Mucosa of descending colon (tissue), 3 donors: ENCODE results near the gene CD99. TPM values are rescaled to one million over a fixed set of nuclear protein-coding genes. Genes with fewer than 3 reads are reported as not detected.
"Not testable (repeated sequence)": the region's sequence is repeated elsewhere in the genome, so short reads cannot be mapped to it uniquely, and the experiment has no call there.

Experiments used
- ATAC-seq: fragments of 200-7000 bp; cut with Tn5 transposase; one replicate; pipeline ENCODE4 v1.9.1; 2020; ENCODE audit warnings: mild to moderate bottlenecking, moderate library complexity
- DNase-seq, 3 donors: peaks; one replicate each; pipeline ENCODE4 v3.0.0-alpha.2; 2020
- H3K36me3 ChIP-seq: fragments of 200-600 bp; one replicate; pipeline ENCODE4 v1.8.0; 2021; ENCODE audit warnings: low read depth, mild to moderate bottlenecking
- H3K4me1 ChIP-seq: fragments of 200-600 bp; one replicate; pipeline ENCODE4 v1.8.0; 2021; ENCODE audit warnings: low read depth, mild to moderate bottlenecking
- H3K4me3 ChIP-seq: fragments of 200-600 bp; one replicate; pipeline ENCODE4 v1.8.0; 2021; ENCODE audit warnings: mild to moderate bottlenecking
- H3K9me3 ChIP-seq: fragments of 200-600 bp; one replicate; pipeline ENCODE4 v1.8.0; 2021; ENCODE audit warnings: mild to moderate bottlenecking
- CTCF ChIP-seq: fragments of 200-600 bp; IDR thresholded peaks from one replicate; pipeline ENCODE4 v1.8.0; 2022; ENCODE audit warnings: antibody characterized with exemption, mild to moderate bottlenecking
- intact Hi-C, 2 donors: fragments of 100-400 bp; cut with DNase I in 1 of 2; cut with micrococcal nuclease in 1 of 2; formaldehyde crosslinking; loops; one replicate each; pipeline versions ENCODE4 v1.11.0 to v1.11.1; 2022; cut with DNase I, micrococcal nuclease
- total RNA-seq, 3 donors: library from RNA; stranded (reverse); fragmentation: NEBNext Ultra II Directional in 2 of 3; extraction: Animal tissue kit (Norgen Biotek cat#: 25700) in 2 of 3; gene quantifications; one replicate each; pipeline versions ENCODE4 v1.2.1 to v1.2.4, GENCODE V29; 2021 to 2023
- donor health status: DM: no; HTN: no; CAD: no; lungs with moderate emphysema.
- donor health status: DM: no; HTN: no; CAD: no.
- donor health status: DM: no; HTN: yes; CAD: no.

Gene CD99
- total RNA-seq, 3 donors from 2014 or later = 147 to 326 (median 171) TPM

GRCh38 chrX:2723286-2723879, 32.3 kb downstream of the CD99 start:
- DNase-seq = no peak
- Histone ChIP-seq H3K36me3 (peaks cover 10% of the 10 kb centered on the region), H3K4me1 (no peaks in the 10 kb centered on the region), H3K9me3 (no peaks in the 10 kb centered on the region), H3K4me3 (no peak overlapping the region)
- intact Hi-C loops = no loop called here
- ATAC-seq = no peak
- no peak for TF ChIP-seq CTCF

GRCh38 chrX:2727264-2727663, 36.2 kb downstream of the CD99 start:
- DNase-seq, H3K9me3 ChIP-seq, H3K4me3 ChIP-seq, intact Hi-C loops, H3K36me3 ChIP-seq, ATAC-seq, H3K4me1 ChIP-seq: not testable (repeated sequence)

GRCh38 chrX:2732076-2732475, 41.0 kb downstream of the CD99 start:
- H3K36me3 ChIP-seq = peaks cover 6% of the 10 kb centered on the region
- intact Hi-C loops = no loop called here
- ATAC-seq (no peak), DNase-seq (no peak)
- H3K4me1 ChIP-seq = no peaks in the 10 kb centered on the region
- H3K4me3 ChIP-seq = no peak overlapping the region
- H3K9me3 ChIP-seq = no peaks in the 10 kb centered on the region
- no peak for TF ChIP-seq CTCF

- intact Hi-C loops = no loop called here
- Histone ChIP-seq H3K9me3 (no peaks in the 10 kb centered on the region), H3K36me3 (peaks cover 4% of the 10 kb centered on the region), H3K4me3 (no peak overlapping the region), H3K4me1 (no peaks in the 10 kb centered on the region)
- DNase-seq (no peak), ATAC-seq (no peak)
- no peak for TF ChIP-seq CTCF
These were observed 41.6 kb downstream of the CD99 start for GRCh38 chrX:2732649-2733048.

- Histone ChIP-seq H3K36me3 (no peaks in the 10 kb centered on the region), H3K4me3 (no peak overlapping the region), H3K4me1 (no peaks in the 10 kb centered on the region), H3K9me3 (no peaks in the 10 kb centered on the region)
- no peak for TF ChIP-seq CTCF
- intact Hi-C loops = no loop called here
- ATAC-seq (no peak), DNase-seq (no peak)
These were observed 42.2 kb downstream of the CD99 start for GRCh38 chrX:2733286-2733685.

GRCh38 chrX:2735270-2735669, 44.2 kb downstream of the CD99 start:
- H3K9me3 ChIP-seq = no peaks in the 10 kb centered on the region
- no peaks in the 10 kb centered on the region for H3K4me1 ChIP-seq
- no peak overlapping the region for H3K4me3 ChIP-seq
- DNase-seq = no peak
- H3K36me3 ChIP-seq = no peaks in the 10 kb centered on the region
- no peak for ATAC-seq
- intact Hi-C loops = no loop called here
- TF ChIP-seq CTCF = no peak
